HG03139 (cell line): ENCODE measurements around the gene FN1.

Source experiments
- ATAC-seq: cut with Tn5 transposase; IDR thresholded peaks from one replicate; pipeline ENCODE4 v1.9.1; 2021; ENCODE audit not compliant: unreplicated experiment

Gene FN1

GRCh38 chr2:215435870-215436704 is at the start of gene FN1:
Gene FN1 (minus strand): TSS chr2:215436068. CDS start chr2:215435802, 266 bp downstream.
- ATAC-seq = peak; percentile 71

DNA sequence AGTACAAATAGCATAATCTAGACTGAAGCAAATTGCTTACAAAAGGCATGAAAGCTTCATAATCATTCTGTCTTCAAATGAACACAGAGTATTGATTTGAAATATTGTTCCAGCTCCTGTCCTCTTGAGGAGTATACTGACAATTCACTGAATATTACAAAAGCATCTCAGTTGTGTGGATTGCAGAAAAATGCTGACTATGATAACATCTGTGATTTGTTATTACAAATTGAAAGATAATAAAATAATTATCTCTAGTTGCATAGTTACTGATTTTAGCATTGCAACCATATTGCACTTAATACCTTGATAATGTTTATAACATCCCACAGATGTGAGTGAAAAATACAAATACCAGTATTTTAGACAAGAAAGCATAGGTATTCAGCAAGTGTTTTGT is 49.2 kb upstream of the FN1 start:
- no peak for ATAC-seq

- no peak for ATAC-seq
These were observed 48.7 kb upstream of the FN1 start for GRCh38 chr2:215484570-215484969.

GRCh38 chr2:215483431-215483830 is 47.6 kb upstream of the FN1 start:
- ATAC-seq = no peak

DNA sequence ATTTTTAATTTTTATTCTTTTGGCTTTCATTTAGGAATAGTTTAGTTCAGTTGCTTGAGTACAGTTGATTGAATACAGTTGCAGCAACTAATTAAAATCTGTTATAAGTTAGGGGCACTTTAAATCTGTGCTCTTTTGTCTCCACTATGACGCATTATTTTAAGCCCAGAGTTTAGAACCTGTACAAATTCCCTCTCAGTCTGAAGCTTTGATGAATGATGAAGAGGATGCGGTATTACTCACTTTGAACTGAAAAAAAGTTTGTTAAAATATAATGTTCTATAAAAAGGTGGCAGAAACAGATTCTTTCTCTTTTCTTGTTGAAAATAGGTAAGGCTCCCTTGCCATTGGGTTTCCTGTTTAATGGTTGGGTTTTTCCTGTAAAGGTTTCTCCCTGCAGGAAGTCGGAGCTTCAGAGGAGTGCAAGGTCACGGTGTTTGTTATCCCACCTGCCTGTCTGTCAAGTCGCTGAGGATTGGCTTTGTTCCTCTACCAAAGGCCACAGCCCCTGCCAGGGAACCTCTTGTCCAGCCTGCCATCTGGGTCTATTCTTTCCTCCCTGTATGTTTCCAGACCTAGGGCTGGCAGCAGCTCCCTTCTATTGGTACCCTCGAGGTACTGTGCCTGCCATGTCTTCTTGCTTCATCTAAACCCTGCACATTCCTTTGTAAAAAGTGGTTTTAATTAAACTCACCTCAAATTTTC is 43.8 kb upstream of the FN1 start:
- ATAC-seq = no peak

- ATAC-seq = no peak
These were observed 43.3 kb upstream of the FN1 start for GRCh38 chr2:215479121-215479520.

DNA sequence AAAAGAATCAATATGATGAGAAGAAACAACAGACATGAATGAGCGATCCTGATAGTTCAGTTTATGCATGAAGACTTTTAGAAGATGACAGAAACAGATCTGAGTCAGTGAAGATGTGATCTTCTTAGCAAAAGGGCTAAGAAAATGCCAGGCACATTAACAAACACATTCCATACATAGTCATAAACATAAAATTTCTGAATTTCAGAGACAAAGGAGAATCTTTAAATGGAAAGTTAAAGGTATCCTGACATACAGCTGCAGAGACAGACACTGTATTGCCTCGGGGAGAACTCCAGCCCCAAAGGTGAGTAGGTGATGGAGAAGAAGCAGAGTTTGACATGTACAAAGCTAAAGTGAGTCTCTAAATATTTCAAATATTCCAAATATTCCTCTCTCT is 40.6 kb upstream of the FN1 start:
- no peak for ATAC-seq

- ATAC-seq = no peak
These were observed 30.4 kb upstream of the FN1 start for GRCh38 chr2:215466097-215466909.

DNA sequence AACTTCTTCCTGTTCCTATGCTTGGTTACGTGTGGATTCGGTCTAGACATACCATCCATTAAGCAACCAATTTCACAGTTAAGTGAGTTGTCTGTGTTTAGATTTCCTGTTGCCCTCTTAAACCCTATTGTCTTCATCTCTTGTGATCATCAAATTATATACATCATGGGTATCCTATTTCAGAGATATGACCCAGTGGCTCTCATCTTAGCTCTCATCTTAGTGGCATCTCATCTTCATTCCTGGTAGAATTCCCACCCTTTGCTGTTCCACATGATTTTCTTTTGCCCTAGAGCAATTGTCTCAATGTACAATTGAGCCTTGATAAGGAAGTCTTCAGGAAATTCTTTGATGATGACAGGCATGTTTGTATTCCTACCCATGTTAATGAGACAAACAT is 29.4 kb upstream of the FN1 start:
- no peak for ATAC-seq

- no peak for ATAC-seq
These were observed 26.1 kb upstream of the FN1 start for GRCh38 chr2:215461836-215462532.

DNA sequence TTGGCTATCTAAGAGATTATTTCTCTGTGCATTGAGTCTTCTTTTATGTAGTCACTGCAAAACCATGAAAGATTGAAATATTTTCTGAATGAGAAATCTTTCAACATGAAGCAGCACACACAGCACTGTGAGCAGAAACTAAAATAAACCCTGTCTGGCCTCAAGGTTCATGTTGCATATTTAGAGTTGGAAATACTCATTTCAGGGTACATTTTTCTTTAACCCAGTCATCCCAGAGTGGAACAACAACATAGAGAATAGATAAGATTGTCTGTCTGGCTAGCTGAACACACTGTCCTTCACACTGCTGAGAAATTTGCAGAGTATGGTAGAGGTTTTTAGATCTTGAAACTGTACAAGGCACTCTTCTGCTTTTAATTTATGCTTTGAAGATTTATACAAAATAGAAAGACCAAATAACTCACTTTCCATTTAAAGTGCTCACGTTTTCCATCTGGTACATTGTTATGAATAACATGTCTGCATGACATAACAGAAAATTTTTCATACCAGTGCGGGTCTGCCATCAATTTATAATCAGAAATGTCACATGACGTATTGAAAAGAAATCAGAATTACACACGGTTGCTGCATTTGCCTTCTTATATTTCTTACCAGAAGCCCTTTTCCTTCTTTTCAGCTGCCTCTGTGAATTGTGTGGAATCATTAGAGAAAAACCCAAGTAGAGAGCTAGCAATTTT is 25.0 kb upstream of the FN1 start:
- ATAC-seq = no peak

DNA sequence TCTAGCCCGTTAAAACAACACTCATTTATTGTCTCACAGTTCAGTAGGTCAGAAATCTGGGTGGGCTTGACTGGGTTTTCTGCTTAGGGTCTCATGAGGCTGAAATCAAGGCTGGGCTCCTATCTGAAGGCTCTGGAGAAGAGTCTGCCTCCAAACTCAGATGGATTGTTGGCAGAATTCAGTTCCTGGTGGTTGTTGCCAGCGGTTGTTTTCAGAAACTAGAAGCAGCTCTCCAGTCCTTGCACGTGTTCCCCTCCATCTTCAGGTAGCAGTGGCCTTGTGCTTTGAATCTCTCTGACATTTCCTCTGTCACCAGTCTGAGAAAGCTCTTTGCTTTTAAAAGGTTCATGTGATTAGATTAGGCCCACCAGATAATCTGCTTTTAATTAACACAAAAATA is 20.1 kb upstream of the FN1 start:
- ATAC-seq = no peak

- no peak for ATAC-seq
These were observed 18.8 kb upstream of the FN1 start for GRCh38 chr2:215454519-215455246.

GRCh38 chr2:215452725-215453124 is 16.9 kb upstream of the FN1 start:
- no peak for ATAC-seq

DNA sequence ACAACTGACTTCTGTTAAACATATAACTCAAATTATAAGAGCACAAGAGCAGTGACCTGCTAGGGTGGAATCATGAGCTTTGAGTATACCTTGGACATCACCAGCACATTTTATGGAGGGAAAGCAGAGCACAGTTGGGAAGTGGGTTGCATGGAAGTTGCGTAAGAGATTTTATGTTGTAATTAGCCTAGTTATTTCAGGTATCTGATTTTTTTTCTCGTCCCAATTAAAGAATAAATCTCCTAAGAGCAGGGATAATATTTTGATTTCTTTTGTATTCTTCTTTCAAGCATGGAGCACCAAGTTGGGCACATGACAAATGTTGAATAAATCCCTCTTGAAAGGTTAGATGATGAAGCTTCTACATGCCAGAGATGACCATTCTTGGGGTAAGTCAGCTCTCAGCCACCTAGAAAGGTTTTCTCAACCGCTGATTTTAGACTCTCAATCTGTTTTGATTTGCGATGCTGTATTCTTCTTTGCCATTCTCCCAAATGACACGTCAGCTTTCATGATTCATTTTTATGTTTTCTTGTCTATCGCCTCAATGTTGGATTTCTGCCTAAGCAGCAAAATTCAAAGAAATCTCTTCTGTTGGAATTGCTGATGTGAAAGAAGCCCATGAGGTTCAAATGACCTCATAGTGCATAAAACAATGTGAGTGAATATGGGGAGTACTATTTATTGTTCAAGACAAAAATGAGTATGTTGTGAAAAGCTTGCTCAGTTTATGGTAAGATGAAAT is 15.3 kb upstream of the FN1 start:
- no peak for ATAC-seq

GRCh38 chr2:215450188-215451011 is 14.5 kb upstream of the FN1 start:
- no peak for ATAC-seq

- ATAC-seq = no peak
These were observed 11.8 kb upstream of the FN1 start for GRCh38 chr2:215447673-215448081.

GRCh38 chr2:215447056-215447455 is 11.2 kb upstream of the FN1 start:
- no peak for ATAC-seq
